Left ventricle myocardium inferior (tissue), 1 donor: ENCODE results near the gene EHD4. TPM values are rescaled to one million over a fixed set of nuclear protein-coding genes. Genes with fewer than 3 reads are reported as not detected.
A peak's percentile ranks its signal among the peaks of the same experiment; 100 is the strongest.

Experiments used
- DNase-seq: peaks from one replicate; pipeline ENCODE4 v3.0.0-alpha.2; 2020
- H3K27ac ChIP-seq: fragments of 200-600 bp; replicated peaks from 2 replicates; pipeline ENCODE4 v1.8.0; 2021
- H3K27me3 ChIP-seq: fragments of 200-600 bp; 2 replicates; pipeline ENCODE4 v1.8.0; 2021; ENCODE audit warnings: low read depth
- H3K36me3 ChIP-seq: fragments of 200-600 bp; 2 replicates; pipeline ENCODE4 v1.8.0; 2021
- H3K4me1 ChIP-seq: fragments of 200-600 bp; 2 replicates; pipeline ENCODE4 v1.8.0; 2021
- H3K4me3 ChIP-seq: fragments of 200-600 bp; 2 replicates; pipeline ENCODE4 v1.8.0; 2021; ENCODE audit warnings: mild to moderate bottlenecking, moderate library complexity
- H3K9me3 ChIP-seq: fragments of 200-600 bp; replicated peaks from 2 replicates; pipeline ENCODE4 v1.8.0; 2021
- CTCF ChIP-seq: fragments of 200-600 bp; IDR thresholded peaks from 2 replicates; pipeline ENCODE4 v1.8.0; 2021; ENCODE audit warnings: antibody characterized with exemption, mild to moderate bottlenecking, borderline replicate concordance
- intact Hi-C: fragments of 100-400 bp; cut with micrococcal nuclease; formaldehyde crosslinking; loops from one replicate; pipeline ENCODE4 v1.11.0; 2022
- total RNA-seq: library from RNA; stranded (reverse); fragmentation: NEBNext Ultra II Directional; extraction: Animal tissue kit (Norgen Biotek cat#: 25700); gene quantifications from one replicate; pipeline ENCODE4 v1.2.1, GENCODE V29; 2021
- donor health status: DM: no; HTN: yes; CAD: no; lungs with severe emphysema.

The EHD4 gene
- total RNA-seq, 1 donor from 2014 or later: 46.4 TPM

- intact Hi-C loops: no loop called here
- H3K27ac ChIP-seq: no peak overlapping the region
- DNase-seq: peak; percentile 68
Measured at GRCh38 chr15:41878355-41878699, 94.0 kb downstream of the EHD4 start.

GRCh38 chr15:41877631-41878354, 94.6 kb downstream of the EHD4 start:
- no peak for TF ChIP-seq CTCF
- Histone ChIP-seq H3K4me1 (peaks cover 26% of the 10 kb centered on the region), H3K36me3 (no peaks in the 10 kb centered on the region), H3K9me3 (no peaks in the 10 kb centered on the region), H3K27me3 (peaks cover 27% of the 10 kb centered on the region), H3K27ac (no peak overlapping the region), H3K4me3 (no peak overlapping the region)
- no peak for DNase-seq
- intact Hi-C loops: no loop called here

More at GRCh38 chr15:41878355-41878699, 94.0 kb downstream of the EHD4 start:
- Histone ChIP-seq H3K4me1 (peaks cover 31% of the 10 kb centered on the region), H3K4me3 (no peak overlapping the region), H3K9me3 (no peaks in the 10 kb centered on the region), H3K36me3 (no peaks in the 10 kb centered on the region), H3K27me3 (peaks cover 27% of the 10 kb centered on the region)
- no peak for TF ChIP-seq CTCF

GRCh38 chr15:41876689-41877088, 95.7 kb downstream of the EHD4 start:
- no peak overlapping the region for H3K27ac ChIP-seq
- no peak for DNase-seq
- no peaks in the 10 kb centered on the region for H3K9me3 ChIP-seq
- peaks cover 15% of the 10 kb centered on the region for H3K4me1 ChIP-seq
- H3K27me3 ChIP-seq: peaks cover 19% of the 10 kb centered on the region
- intact Hi-C loops: no loop called here
- no peak overlapping the region for H3K4me3 ChIP-seq
- no peaks in the 10 kb centered on the region for H3K36me3 ChIP-seq
- TF ChIP-seq CTCF: no peak

- Histone ChIP-seq H3K4me1 (peaks cover 14% of the 10 kb centered on the region), H3K9me3 (no peaks in the 10 kb centered on the region), H3K27me3 (peaks cover 13% of the 10 kb centered on the region), H3K27ac (no peak overlapping the region), H3K4me3 (no peak overlapping the region), H3K36me3 (no peaks in the 10 kb centered on the region)
- TF ChIP-seq CTCF: no peak
- DNase-seq: no peak
- intact Hi-C loops: no loop called here
Measured at GRCh38 chr15:41876007-41876406, 96.3 kb downstream of the EHD4 start.

- intact Hi-C loops: no loop called here
- no peak for DNase-seq
- no peak for TF ChIP-seq CTCF
- peaks cover 20% of the 10 kb centered on the region for H3K4me1 ChIP-seq
- H3K9me3 ChIP-seq: no peaks in the 10 kb centered on the region
- no peak overlapping the region for H3K4me3 ChIP-seq
- H3K36me3 ChIP-seq: no peaks in the 10 kb centered on the region
- H3K27me3 ChIP-seq: peaks cover under 1% of the 10 kb centered on the region
- H3K27ac ChIP-seq: no peak overlapping the region
Measured at GRCh38 chr15:41874736-41875135, 97.6 kb downstream of the EHD4 start.
